IMR-90 (cell line): ENCODE results near the gene LBHD2. TPM values are rescaled to one million over a fixed set of nuclear protein-coding genes. Genes with fewer than 3 reads are reported as not detected.

Experiments
- ATAC-seq: fragments of 200-7000 bp; cut with Tn5 transposase; 2 replicates; pipeline ENCODE4 v1.9.1; 2020; ENCODE audit warnings: low read depth, mild to moderate bottlenecking, moderate library complexity
- BruUV-seq: library from RNA; stranded (reverse); fragments of 400-500 nt; replicated peaks from 2 replicates; lab custom pipeline; 2021; lab: Mats Ljungman, UMichigan
- CTCF ChIA-PET: fragments of 300-600 bp; formaldehyde crosslinking; extraction: SDS; loops from one replicate; lab custom pipeline; 2021; ENCODE audit warnings: antibody characterized with exemption; lab: Yijun Ruan, JAX
- POLR2A ChIA-PET: fragments of 300-600 bp; sonication (Branson Sonifier 250); formaldehyde crosslinking; loops from one replicate; lab custom pipeline; 2022; ENCODE audit warnings: antibody characterized with exemption; ENCODE audit not compliant: unreplicated experiment; lab: Charles Lee
- DNase-seq: peaks from one replicate; pipeline ENCODE4 v3.0.0; 2013
- H2AFZ ChIP-seq: replicated peaks from 2 replicates; pipeline ENCODE3; 2013; ENCODE audit warnings: low read length, mild to moderate bottlenecking; ENCODE audit not compliant: poor library complexity
- H2AK5ac ChIP-seq: 2 replicates; pipeline ENCODE4 v1.6.1; 2013; ENCODE audit warnings: low read depth, low read length, inconsistent platforms
- H2AK9ac ChIP-seq: replicated peaks from 2 replicates; pipeline ENCODE3; 2013; ENCODE audit warnings: mild to moderate bottlenecking, low read depth, low read length, moderate library complexity; ENCODE audit not compliant: poor library complexity
- H2BK120ac ChIP-seq: 2 replicates; pipeline ENCODE4 v1.6.1; 2013; ENCODE audit warnings: low read depth, low read length, inconsistent platforms
- H2BK15ac ChIP-seq: 3 replicates; pipeline ENCODE4 v1.6.1; 2013; ENCODE audit warnings: low read depth, low read length, inconsistent platforms
- H2BK20ac ChIP-seq: 2 replicates; pipeline ENCODE4 v1.6.1; 2013; ENCODE audit warnings: low read depth, mild to moderate bottlenecking, inconsistent platforms, low read length, moderate library complexity
- H2BK5ac ChIP-seq: 2 replicates; pipeline ENCODE4 v1.6.1; 2013; ENCODE audit warnings: mild to moderate bottlenecking, low read depth, low read length, inconsistent platforms; ENCODE audit not compliant: poor library complexity, severe bottlenecking
- H3K14ac ChIP-seq: replicated peaks from 2 replicates; pipeline ENCODE4 v1.6.1; 2013; ENCODE audit warnings: low read depth, low read length, inconsistent platforms
- H3K18ac ChIP-seq: 2 replicates; pipeline ENCODE4 v1.6.1; 2013; ENCODE audit warnings: low read depth, low read length, control low read depth
- H3K23ac ChIP-seq: 2 replicates; pipeline ENCODE4 v1.6.1; 2013; ENCODE audit warnings: low read depth, low read length, inconsistent platforms
- H3K27ac ChIP-seq: 2 replicates; pipeline ENCODE4 v1.5.1; 2013; ENCODE audit warnings: mild to moderate bottlenecking, control low read depth, low read length; ENCODE audit not compliant: insufficient read depth
- H3K27me3 ChIP-seq: 2 replicates; pipeline ENCODE4 v1.6.1; 2013; ENCODE audit warnings: low read length; ENCODE audit not compliant: control insufficient read depth, insufficient read depth
- H3K36me3 ChIP-seq: 2 replicates; pipeline ENCODE4 v1.6.1; 2013; ENCODE audit warnings: low read length, mixed read lengths; ENCODE audit not compliant: control insufficient read depth, insufficient read depth
- H3K4ac ChIP-seq: 2 replicates; pipeline ENCODE4 v1.6.1; 2013; ENCODE audit warnings: low read depth, low read length, inconsistent platforms
- H3K4me1 ChIP-seq: 2 replicates; pipeline ENCODE4 v1.6.1; 2013; ENCODE audit warnings: low read length, mixed read lengths; ENCODE audit not compliant: control insufficient read depth, insufficient read depth
- H3K4me2 ChIP-seq: 2 replicates; pipeline ENCODE4 v1.6.1; 2013; ENCODE audit warnings: low read depth, mild to moderate bottlenecking, control low read depth, low read length, moderate library complexity
- H3K4me3 ChIP-seq: 2 replicates; pipeline ENCODE4 v1.5.1; 2013; ENCODE audit warnings: low read depth, mild to moderate bottlenecking, control low read depth, low read length, moderate library complexity; ENCODE audit not compliant: insufficient read depth
- H3K56ac ChIP-seq: 2 replicates; pipeline ENCODE4 v1.6.1; 2013; ENCODE audit warnings: low read length, inconsistent platforms; ENCODE audit not compliant: insufficient read depth; ENCODE audit errors: extremely low read depth
- H3K79me1 ChIP-seq, 2 experiments: 2 replicates each; pipeline ENCODE4 v1.6.1; 2013; ENCODE audit warnings: low read length in 2 of 2, inconsistent platforms in 1 of 2, low read depth in 1 of 2
- H3K9ac ChIP-seq: 2 replicates; pipeline ENCODE4 v1.6.1; 2013; ENCODE audit warnings: low read depth, low read length, control low read depth
- H3K9me1 ChIP-seq: 2 replicates; pipeline ENCODE4 v1.6.1; 2013; ENCODE audit warnings: low read length, inconsistent platforms; ENCODE audit not compliant: insufficient read depth
- H3K9me3 ChIP-seq: 2 replicates; pipeline ENCODE4 v1.6.1; 2013; ENCODE audit warnings: low read length; ENCODE audit not compliant: control insufficient read depth, insufficient read depth
- H4K20me1 ChIP-seq: 2 replicates; pipeline ENCODE4 v1.6.1; 2013; ENCODE audit warnings: low read length, inconsistent platforms; ENCODE audit not compliant: insufficient read depth
- H4K5ac ChIP-seq: 2 replicates; pipeline ENCODE4 v1.6.1; 2013; ENCODE audit warnings: mild to moderate bottlenecking, low read depth, low read length, control low read depth
- H4K8ac ChIP-seq, 2 experiments: 2 replicates each; pipeline ENCODE4 v1.6.1; 2013; ENCODE audit warnings: low read depth in 2 of 2, low read length in 2 of 2, control low read depth in 1 of 2, inconsistent platforms in 1 of 2
- H4K91ac ChIP-seq: 2 replicates; pipeline ENCODE4 v1.6.1; 2013; ENCODE audit warnings: low read depth, low read length, inconsistent platforms; ENCODE audit not compliant: insufficient read depth
- CEBPB ChIP-seq: IDR thresholded peaks from 2 replicates; pipeline ENCODE4 v1.6.1; 2012; ENCODE audit warnings: low read depth, low read length, improper control_type of control experiment
- CHD1 ChIP-seq: IDR thresholded peaks from 2 replicates; pipeline ENCODE4 v1.6.1; 2012; ENCODE audit warnings: low read depth, low read length, improper control_type of control experiment
- FOS ChIP-seq: fragments of 150-350 bp; IDR thresholded peaks from 2 replicates; pipeline ENCODE4 v1.6.1; 2016; ENCODE audit warnings: low read depth, low read length
- MAZ ChIP-seq: IDR thresholded peaks from 2 replicates; pipeline ENCODE4 v1.6.1; 2012; ENCODE audit warnings: low read depth, mild to moderate bottlenecking, low read length, improper control_type of control experiment, moderate library complexity, borderline replicate concordance
- MXI1 ChIP-seq: IDR thresholded peaks from 2 replicates; pipeline ENCODE4 v1.6.1; 2012; ENCODE audit warnings: low read depth, mild to moderate bottlenecking, low read length, moderate library complexity, borderline replicate concordance
- NFE2L2 ChIP-seq: fragments of 150-350 bp; IDR thresholded peaks from 2 replicates; pipeline ENCODE4 v1.6.1; 2016; ENCODE audit warnings: low read depth, mild to moderate bottlenecking, low read length
- RAD21 ChIP-seq: IDR thresholded peaks from 2 replicates; pipeline ENCODE4 v1.6.1; 2012; ENCODE audit warnings: low read length, improper control_type of control experiment
- RFX5 ChIP-seq: IDR thresholded peaks from 2 replicates; pipeline ENCODE4 v1.8.0; 2012; ENCODE audit warnings: low read depth, mild to moderate bottlenecking, low read length, moderate library complexity
- SMC3 ChIP-seq: fragments of 150-350 bp; IDR thresholded peaks from 2 replicates; pipeline ENCODE4 v1.6.1; 2016; ENCODE audit warnings: low read depth, mild to moderate bottlenecking, antibody characterized with exemption, low read length, moderate library complexity
- WGBS, 2 experiments: methylation state at CpG; one replicate each; pipeline versions ENCODE4 v1.1.5 to v1.1.7; 2013; ENCODE audit warnings: missing lambda C conversion rate in 2 of 2; ENCODE audit not compliant: insufficient read length in 1 of 2; ENCODE audit errors: extremely low coverage in 2 of 2; 5-methylcytosine and 5-hydroxymethylcytosine counted together
- dilution Hi-C: fragments of 300-500 bp; cut with HindIII; formaldehyde crosslinking; loops from one replicate; pipeline ENCODE4 v1.14.3; 2018; ENCODE audit warnings: low sequenced_read_pairs; ENCODE audit not compliant: unreplicated experiment
- in situ Hi-C: fragments of 300-500 bp; cut with MboI; formaldehyde crosslinking; loops from 3 replicates; pipeline ENCODE4 v1.14.3; 2019; ENCODE audit warnings: low sequenced_read_pairs, inconsistent platforms, mixed read lengths
- intact Hi-C: fragments of 100-400 bp; cut with micrococcal nuclease; formaldehyde crosslinking; loops from 2 replicates; pipeline ENCODE4 v1.10.0; 2022
- polyA plus RNA-seq, 3 experiments: library from polyadenylated mRNA; depleted of rRNA; stranded (reverse); fragments of >200 nt; gene quantifications; 2 replicates each; pipeline ENCODE4 v1.2.3, GENCODE V29; 2012; ENCODE audit warnings: low replicate concordance in 1 of 3
- total RNA-seq: library from RNA; depleted of rRNA; stranded (reverse); fragments of >200 nt; gene quantifications from 2 replicates; pipeline ENCODE4 v1.2.3, GENCODE V29; 2012
- TF ChIP-seq, protein P1 (sequence below): fragments of 150-350 bp; IDR thresholded peaks from 2 replicates; pipeline ENCODE4 v1.6.1; 2016; ENCODE audit warnings: low read depth, mild to moderate bottlenecking, low read length, moderate library complexity, borderline replicate concordance
- TF ChIP-seq, protein P2 (sequence below): conservative IDR thresholded peaks from 2 replicates; pipeline ENCODE4 v1.5.1; 2012; ENCODE audit warnings: mild to moderate bottlenecking, low read depth, low read length, improper control_type of control experiment

LBHD2 gene
- total and polyA plus RNA-seq, 2 of the 4 experiments (the other 2 are of a cell fraction): not detected

DNA sequence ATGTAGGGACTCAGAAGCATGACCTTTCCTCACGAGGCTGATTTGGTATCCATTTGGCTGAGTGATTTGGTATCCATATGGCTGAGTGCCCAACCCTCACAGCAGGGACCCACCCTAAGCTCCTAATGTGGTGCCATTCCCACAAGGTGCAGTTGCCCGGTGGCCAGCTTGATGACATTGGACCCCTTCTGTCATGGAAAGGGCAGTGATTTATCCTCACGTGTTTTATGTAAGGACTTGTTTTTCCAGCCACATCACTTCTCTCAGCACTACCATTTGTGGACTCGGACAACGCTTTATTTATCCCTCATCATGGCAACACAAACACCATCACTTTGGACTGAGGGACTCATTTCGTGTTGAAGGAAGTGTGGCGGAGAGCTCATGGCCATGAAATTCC, 18.1 kb upstream of the LBHD2 start:
- no peak for DNase-seq
- Histone ChIP-seq H3K18ac (no peak overlapping the region), H3K27ac (no peak overlapping the region), H3K14ac (no peak overlapping the region), H3K9ac (no peak overlapping the region), H4K8ac (no peak overlapping the region), H2BK5ac (no peak overlapping the region), H3K4me2 (no peak overlapping the region), H3K27me3 (no peaks in the 10 kb centered on the region), H3K56ac (no peak overlapping the region), H2AK9ac (no peak overlapping the region), H2BK15ac (no peak overlapping the region), H3K4ac (no peak overlapping the region), H2AK5ac (no peak overlapping the region), H3K4me3 (no peak overlapping the region), H2BK120ac (no peak overlapping the region), H4K5ac (no peak overlapping the region), H3K23ac (no peak overlapping the region), H3K4me1 (peaks cover 2% of the 10 kb centered on the region; the same call in 1 of the 2 replicates), H3K9me1 (no peaks in the 10 kb centered on the region), H4K20me1 (no peaks in the 10 kb centered on the region; the same call in 1 of the 2 replicates), H3K36me3 (no peaks in the 10 kb centered on the region), H3K9me3 (no peaks in the 10 kb centered on the region), H3K79me1 (no peaks in the 10 kb centered on the region), H4K91ac (no peak overlapping the region), H2BK20ac (no peak overlapping the region), H2AFZ (no peak overlapping the region)
- no CpG with 5 or more reads among the region's 7 CpGs for WGBS, 2 experiments
- ChIA-PET CTCF (no interaction called here), POLR2A (no interaction called here)
- TF ChIP-seq NFE2L2 (no peak), RFX5 (no peak), FOS (no peak), CEBPB (no peak), SMC3 (no peak), RAD21 (no peak), MAZ (no peak), MXI1 (no peak), CHD1 (no peak)
- TF ChIP-seq, protein P1, sequence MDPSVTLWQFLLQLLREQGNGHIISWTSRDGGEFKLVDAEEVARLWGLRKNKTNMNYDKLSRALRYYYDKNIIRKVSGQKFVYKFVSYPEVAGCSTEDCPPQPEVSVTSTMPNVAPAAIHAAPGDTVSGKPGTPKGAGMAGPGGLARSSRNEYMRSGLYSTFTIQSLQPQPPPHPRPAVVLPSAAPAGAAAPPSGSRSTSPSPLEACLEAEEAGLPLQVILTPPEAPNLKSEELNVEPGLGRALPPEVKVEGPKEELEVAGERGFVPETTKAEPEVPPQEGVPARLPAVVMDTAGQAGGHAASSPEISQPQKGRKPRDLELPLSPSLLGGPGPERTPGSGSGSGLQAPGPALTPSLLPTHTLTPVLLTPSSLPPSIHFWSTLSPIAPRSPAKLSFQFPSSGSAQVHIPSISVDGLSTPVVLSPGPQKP: no peak
- TF ChIP-seq, protein P2, sequence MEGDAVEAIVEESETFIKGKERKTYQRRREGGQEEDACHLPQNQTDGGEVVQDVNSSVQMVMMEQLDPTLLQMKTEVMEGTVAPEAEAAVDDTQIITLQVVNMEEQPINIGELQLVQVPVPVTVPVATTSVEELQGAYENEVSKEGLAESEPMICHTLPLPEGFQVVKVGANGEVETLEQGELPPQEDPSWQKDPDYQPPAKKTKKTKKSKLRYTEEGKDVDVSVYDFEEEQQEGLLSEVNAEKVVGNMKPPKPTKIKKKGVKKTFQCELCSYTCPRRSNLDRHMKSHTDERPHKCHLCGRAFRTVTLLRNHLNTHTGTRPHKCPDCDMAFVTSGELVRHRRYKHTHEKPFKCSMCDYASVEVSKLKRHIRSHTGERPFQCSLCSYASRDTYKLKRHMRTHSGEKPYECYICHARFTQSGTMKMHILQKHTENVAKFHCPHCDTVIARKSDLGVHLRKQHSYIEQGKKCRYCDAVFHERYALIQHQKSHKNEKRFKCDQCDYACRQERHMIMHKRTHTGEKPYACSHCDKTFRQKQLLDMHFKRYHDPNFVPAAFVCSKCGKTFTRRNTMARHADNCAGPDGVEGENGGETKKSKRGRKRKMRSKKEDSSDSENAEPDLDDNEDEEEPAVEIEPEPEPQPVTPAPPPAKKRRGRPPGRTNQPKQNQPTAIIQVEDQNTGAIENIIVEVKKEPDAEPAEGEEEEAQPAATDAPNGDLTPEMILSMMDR: no peak
- dilution Hi-C loops: no loop called here
- in situ Hi-C loops: no loop called here
- intact Hi-C loops: no loop called here
- no TSS peak for BruUV-seq
- no peak for ATAC-seq
